Activated CD8-positive, alpha-beta memory T cell treated with anti-CD3 and anti-CD28 coated beads, Interleukin-2, amount 50 U/mL, for 24 hours (primary cell): ENCODE data around the gene LEMD2.

Experiments used
- DNase-seq: peaks from one replicate; pipeline ENCODE4 v3.0.0-alpha.2; 2020; ENCODE audit errors: extremely low read depth

Gene LEMD2

DNA sequence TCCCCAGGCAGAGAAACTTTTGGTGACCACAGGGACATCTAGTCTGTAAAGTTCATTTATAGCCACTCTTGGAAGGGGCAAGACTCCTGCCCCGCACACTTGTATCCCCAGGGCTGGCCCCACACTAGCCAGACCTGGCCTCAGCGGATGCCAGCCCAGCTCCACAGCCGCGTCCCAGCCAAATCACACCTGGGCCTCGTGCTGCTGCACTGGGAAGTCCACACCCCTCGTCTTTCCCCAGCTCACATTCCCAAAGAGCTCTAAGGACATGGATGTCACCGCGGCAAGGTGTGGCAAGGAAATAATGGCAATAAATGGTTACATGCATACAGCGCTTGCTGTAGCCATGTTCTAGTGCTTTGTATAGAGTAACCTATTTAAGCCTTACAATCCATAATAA, 50.8 kb downstream of the LEMD2 start:
- DNase-seq: no peak

DNA sequence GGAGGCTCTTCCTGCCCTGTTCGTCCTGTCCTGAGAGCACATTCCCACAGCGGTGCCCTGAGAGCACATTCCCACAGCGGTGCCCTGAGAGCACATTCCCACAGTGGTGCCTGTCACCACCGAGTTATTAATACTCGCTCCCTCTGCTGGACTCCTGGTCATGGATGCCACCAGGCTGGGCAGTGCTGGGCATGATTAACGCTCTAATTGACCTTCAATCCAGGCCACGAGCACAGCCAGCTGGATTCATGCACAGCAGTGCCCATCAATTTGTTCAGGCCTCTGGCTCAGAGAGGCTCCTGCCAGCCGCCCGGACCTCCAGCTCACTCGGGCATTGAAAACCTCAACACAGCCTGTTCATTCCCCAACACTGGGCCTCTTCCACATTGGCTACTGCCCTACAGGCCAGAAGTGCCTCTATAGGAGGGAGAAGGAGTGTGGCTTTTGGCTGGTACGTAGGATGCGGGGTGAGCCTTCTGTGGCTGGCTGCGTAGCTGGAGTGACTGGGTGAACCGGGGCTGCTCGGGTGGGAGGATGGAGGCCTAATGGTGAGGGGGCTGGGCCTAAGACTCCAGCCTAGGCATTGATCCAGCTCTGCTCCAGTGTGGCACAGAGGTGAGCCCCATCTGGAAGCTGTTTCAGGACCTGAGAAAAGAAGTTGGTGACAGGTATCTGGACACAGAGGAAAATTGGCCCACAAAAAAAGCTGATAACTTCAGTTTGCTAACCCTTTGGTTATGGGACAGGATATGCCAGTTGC, 51.5 kb downstream of the LEMD2 start:
- DNase-seq: no peak

GRCh38 chr6:33735216-33735615, 53.7 kb downstream of the LEMD2 start:
- no peak for DNase-seq

GRCh38 chr6:33733709-33734007, 55.3 kb downstream of the LEMD2 start:
- DNase-seq: no peak

DNA sequence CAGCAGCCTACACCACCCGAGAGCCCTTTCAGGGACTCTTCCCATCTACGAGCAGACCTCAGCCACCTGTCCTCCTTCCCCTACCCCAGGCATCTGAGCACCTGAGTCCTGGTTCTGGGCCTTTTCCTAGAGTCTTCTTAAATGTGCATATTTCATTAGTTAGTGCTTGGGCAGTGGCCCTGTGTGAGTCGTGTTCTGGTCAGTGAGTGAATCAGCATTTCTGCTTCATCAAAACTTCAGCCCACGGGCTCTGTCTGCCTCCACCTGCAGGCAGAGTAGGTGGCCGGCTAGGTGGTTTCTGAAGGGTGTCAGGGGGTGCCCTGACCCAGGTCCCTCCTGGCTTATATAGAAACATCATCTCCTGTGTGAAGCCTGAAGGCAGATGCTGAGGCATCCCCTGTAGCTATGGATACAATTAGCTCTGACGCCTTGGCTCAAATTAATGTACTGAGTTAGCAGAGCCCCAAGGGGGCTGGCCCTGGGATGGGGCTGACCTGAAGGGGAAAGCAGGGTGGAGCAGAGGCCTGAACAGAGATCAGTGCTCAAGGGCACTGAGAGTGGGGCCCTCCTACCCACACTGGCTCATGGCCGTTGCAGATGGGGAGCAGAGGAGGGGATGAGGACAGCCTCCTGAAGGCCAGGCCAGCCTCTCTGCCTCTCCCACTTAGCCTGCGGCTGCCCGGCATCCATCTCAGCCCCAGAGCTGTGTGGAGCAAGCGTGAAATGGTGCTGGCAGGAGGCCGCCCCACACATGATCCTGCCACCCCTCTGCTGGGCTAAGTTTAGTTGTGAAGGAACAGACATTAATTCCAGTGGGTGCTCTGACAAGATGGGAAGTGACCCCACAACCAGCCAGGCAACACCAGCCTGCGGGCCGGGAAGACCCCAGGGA, 55.9 kb downstream of the LEMD2 start:
- DNase-seq: no peak

DNA sequence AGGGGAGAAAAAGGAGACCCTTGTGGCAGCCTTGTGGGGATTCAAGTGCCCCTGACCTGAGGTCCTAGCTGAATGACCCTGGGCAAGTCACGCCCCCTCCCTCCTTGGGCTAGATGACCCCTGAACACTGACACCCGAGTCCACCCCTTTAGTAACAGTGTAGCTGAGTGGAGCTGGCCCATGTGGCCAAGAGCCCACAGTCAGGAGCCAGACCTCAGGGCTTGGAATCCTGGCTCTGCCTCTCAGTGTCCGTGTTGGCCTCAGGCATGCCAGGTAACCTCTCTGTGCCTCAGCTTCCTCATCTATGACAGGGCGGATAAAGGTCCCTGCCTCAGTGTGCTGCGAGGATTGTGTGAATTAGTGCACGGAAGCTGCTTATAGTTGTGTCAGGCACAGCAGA, 56.5 kb downstream of the LEMD2 start:
- DNase-seq: no peak

GRCh38 chr6:33731751-33732282, 57.1 kb downstream of the LEMD2 start:
- DNase-seq: no peak

DNA sequence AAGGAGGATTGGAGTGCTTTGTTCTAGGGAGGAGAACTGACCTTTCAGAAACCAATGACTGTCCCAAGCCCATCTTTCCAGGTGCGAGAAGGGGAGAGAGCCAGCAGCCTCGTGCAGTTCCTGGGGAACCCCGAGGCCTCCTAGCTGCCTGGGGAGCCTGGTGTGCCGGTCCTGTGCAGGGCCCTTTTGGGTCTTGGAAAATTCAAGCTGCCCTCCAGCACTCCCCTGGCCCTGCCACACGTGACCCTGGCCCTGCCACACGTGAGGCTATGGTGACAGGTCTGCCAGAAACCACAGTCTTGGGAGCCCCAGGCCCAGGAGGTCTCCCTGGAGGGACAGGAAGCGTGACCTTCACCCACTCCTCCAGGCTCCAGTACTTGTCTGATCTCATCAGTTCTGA, 57.9 kb downstream of the LEMD2 start:
- no peak for DNase-seq

DNA sequence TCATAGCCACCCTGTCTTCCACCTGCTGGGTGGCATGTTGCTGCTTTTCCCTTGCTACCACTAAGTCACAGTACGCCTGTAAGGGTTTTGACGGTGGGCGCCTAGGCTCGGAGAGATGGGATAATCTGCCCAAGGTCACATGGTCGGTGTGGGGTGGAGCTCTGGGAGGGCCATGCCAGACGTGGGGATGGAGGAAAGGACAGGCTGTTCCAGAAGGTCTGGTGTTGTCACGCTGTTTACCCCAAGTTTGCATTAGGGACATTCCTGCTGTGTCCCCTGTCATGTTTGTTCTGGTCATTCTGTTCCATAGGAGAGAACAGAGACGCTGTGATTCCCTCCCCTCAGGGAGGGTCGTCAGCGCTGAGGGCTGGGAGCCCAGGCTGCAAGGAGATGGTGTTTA, 58.3 kb downstream of the LEMD2 start:
- no peak for DNase-seq

- no peak for DNase-seq
Measured at GRCh38 chr6:33729059-33729458, 59.9 kb downstream of the LEMD2 start.

GRCh38 chr6:33728438-33728837, 60.5 kb downstream of the LEMD2 start:
- no peak for DNase-seq

DNA sequence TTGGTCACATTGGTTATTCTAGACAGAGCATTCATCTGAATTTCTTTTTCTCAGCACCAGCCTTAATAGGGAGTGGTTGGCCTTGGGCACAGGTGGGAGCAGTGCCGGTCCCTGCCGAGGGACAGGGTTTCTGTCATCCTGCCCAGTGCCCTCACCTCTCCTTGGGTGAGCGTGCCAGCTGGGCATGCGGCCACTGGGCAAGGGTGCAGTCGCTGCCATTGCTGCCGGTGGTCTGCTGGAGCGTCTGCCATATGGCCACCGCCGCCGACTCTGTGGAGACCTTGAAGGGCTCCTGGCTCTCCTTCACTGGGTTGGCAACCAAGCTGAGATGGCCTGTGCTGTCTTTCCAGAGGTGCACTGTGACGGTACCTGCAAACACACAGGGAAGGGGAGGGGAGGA, 61.0 kb downstream of the LEMD2 start:
- DNase-seq: no peak

DNA sequence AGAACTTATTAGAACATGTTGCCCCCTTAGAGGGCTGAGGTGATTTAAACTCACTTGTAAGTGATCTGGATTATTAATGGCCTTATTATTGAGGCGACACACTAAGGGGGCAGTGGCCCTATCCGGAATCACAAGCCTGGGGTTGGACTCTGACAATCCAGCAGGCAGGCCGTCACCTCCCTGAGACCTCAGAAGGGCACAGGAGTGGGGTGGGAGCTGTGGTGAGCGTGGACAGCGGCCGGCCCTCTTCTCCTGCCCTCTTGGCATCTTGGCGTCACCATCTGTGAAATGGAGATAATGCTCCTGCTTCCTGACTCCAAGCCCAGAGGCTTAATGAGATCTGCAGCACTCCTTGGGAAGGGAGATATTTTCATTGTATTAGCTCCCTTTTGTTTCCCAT, 61.8 kb downstream of the LEMD2 start:
- DNase-seq: no peak

GRCh38 chr6:33726696-33727095, 62.2 kb downstream of the LEMD2 start:
- DNase-seq: no peak

- no peak for DNase-seq
Measured at GRCh38 chr6:33725891-33726673, 62.8 kb downstream of the LEMD2 start.

- DNase-seq: no peak
Measured at GRCh38 chr6:33725222-33725621, 63.7 kb downstream of the LEMD2 start.

- no peak for DNase-seq
Measured at GRCh38 chr6:33724102-33725023, 64.6 kb downstream of the LEMD2 start.

DNA sequence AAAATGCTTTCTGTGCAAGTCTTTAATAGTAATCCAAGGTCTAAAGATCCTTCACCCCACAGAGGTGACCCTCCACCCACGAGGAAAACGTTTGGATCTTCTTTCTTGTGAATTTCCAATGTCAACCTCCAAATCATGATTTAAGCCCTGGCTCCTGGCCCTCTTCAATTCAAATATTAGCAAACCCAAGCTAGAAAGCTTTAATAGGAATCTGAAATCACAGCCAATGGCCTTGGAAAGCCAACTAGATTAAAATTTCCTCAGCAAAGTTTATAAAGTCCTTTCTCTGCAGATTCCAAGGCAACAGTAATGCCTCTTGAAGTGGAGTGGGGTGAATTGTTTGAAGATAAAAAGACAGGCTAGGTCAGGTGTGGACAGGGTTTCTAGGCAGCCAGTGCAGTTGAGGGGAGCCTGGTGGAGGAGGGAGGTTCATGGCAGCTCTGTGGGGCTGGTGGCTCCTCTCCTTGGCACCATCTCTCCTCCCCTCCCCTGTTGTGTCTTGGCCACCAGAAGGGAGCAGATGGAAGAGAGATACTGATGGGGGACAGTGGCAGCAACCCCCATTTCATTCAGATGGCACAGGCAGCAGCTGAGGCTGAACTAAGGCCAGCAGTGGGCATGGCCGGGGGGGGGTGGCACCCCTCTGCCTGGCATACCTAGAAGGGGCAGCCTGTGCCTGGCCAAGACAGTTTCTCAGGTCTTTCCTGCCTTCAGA, 65.4 kb downstream of the LEMD2 start:
- no peak for DNase-seq

- no peak for DNase-seq
Measured at GRCh38 chr6:33722103-33722623, 66.8 kb downstream of the LEMD2 start.

GRCh38 chr6:33721508-33721907, 67.4 kb downstream of the LEMD2 start:
- no peak for DNase-seq
